Measurements from ENCODE around the gene NOVA1.

Gene NOVA1

DNA sequence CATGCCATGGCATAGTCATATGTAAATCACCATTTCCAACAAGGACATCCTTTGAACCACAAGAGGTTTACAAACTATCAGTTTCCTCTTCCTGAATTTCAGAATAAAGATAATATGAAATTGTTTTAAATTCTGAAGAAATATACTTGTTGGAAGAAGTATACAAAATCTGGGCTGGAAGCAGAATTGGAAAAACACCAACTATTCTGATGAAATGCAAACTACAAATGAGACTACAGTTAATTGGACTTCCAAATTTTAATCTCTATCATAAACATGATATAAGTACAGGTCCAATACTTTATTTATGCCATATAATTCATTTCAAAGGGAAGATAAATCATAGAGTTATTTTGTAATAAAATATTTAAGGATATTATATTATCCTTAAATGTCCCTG lies 80.1 kb downstream of the NOVA1 start:
- Histone ChIP-seq H3K36me3 (ENCODE audit: control insufficient read depth, insufficient read depth, low read length) (no peaks in the 10 kb centered on the region), H3K4me2 (ENCODE audit: low read length) (no peak overlapping the region), H3K4me1 (no peaks in the 10 kb centered on the region), H3K27ac (no peak overlapping the region), H3K9ac (no peak overlapping the region), H3K9me3 (ENCODE audit: control insufficient read depth, low read length) (no peaks in the 10 kb centered on the region), H3K79me2 (no peaks in the 10 kb centered on the region), H2AFZ (no peak overlapping the region), H3K27me3 (ENCODE audit: control insufficient read depth, insufficient read depth, low read length) (no peaks in the 10 kb centered on the region), H3K4me3 (ENCODE audit: low read depth, low read length) (no peak overlapping the region)
- TF ChIP-seq CTCF (IDR thresholded peaks at IDR 0.05) = no peak

DNA sequence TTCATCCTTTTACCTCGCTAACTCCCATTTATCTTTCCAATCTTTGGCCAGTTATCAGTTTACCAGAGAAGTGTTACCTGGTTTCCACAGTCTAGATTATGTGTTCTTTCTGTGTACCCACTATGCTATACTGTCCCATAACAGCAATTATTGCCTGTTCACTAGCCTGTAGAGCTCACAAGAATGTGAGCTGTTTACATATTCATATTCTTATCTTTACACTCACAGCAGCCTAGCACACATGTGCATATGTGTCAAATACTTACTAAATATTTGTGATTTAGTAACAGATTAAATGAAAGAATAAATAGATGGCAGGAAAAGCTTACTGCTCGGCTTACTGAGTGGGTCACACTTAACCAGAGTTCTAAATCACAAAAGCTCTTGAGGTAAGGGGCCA lies 97.8 kb downstream of the NOVA1 start:
- Histone ChIP-seq H3K9me3 (ENCODE audit: control insufficient read depth, low read length) (no peaks in the 10 kb centered on the region), H3K36me3 (ENCODE audit: control insufficient read depth, insufficient read depth, low read length) (no peaks in the 10 kb centered on the region), H3K4me1 (no peaks in the 10 kb centered on the region), H2AFZ (no peak overlapping the region), H3K9ac (no peak overlapping the region), H3K4me2 (ENCODE audit: low read length) (no peak overlapping the region), H3K4me3 (ENCODE audit: low read depth, low read length) (no peak overlapping the region), H3K79me2 (no peaks in the 10 kb centered on the region), H3K27ac (no peak overlapping the region), H3K27me3 (ENCODE audit: control insufficient read depth, insufficient read depth, low read length) (no peaks in the 10 kb centered on the region)
- no peak for TF ChIP-seq CTCF (IDR thresholded peaks at IDR 0.05)

- no peak overlapping the region for H2AFZ ChIP-seq
- H3K27ac ChIP-seq = no peak overlapping the region
- H3K27me3 ChIP-seq (ENCODE audit: control insufficient read depth, insufficient read depth, low read length) = no peaks in the 10 kb centered on the region
- no peak overlapping the region for H3K4me3 ChIP-seq (ENCODE audit: low read depth, low read length)
- no peaks in the 10 kb centered on the region for H3K36me3 ChIP-seq (ENCODE audit: control insufficient read depth, insufficient read depth, low read length)
- TF ChIP-seq CTCF (IDR thresholded peaks at IDR 0.05) = no peak
- H3K79me2 ChIP-seq = no peaks in the 10 kb centered on the region
- H3K4me1 ChIP-seq = no peaks in the 10 kb centered on the region
- no peaks in the 10 kb centered on the region for H3K9me3 ChIP-seq (ENCODE audit: control insufficient read depth, low read length)
- H3K9ac ChIP-seq = no peak overlapping the region
- no peak overlapping the region for H3K4me2 ChIP-seq (ENCODE audit: low read length)
Measured at GRCh38 chr14:26499546-26499945, 98.3 kb downstream of the NOVA1 start.

- no peaks in the 10 kb centered on the region for H3K27me3 ChIP-seq (ENCODE audit: control insufficient read depth, insufficient read depth, low read length)
- no peak overlapping the region for H3K27ac ChIP-seq
- H3K36me3 ChIP-seq (ENCODE audit: control insufficient read depth, insufficient read depth, low read length) = no peaks in the 10 kb centered on the region
- no peaks in the 10 kb centered on the region for H3K79me2 ChIP-seq
- no peak overlapping the region for H3K9ac ChIP-seq
- TF ChIP-seq CTCF (IDR thresholded peaks at IDR 0.05) = no peak
- no peak overlapping the region for H3K4me2 ChIP-seq (ENCODE audit: low read length)
- H3K4me1 ChIP-seq = no peaks in the 10 kb centered on the region
- no peak overlapping the region for H3K4me3 ChIP-seq (ENCODE audit: low read depth, low read length)
- no peaks in the 10 kb centered on the region for H3K9me3 ChIP-seq (ENCODE audit: control insufficient read depth, low read length)
- no peak overlapping the region for H2AFZ ChIP-seq
Measured at GRCh38 chr14:26486922-26487321, 110.9 kb downstream of the NOVA1 start.

GRCh38 chr14:26484562-26484961 lies 113.3 kb downstream of the NOVA1 start:
- H3K79me2 ChIP-seq = no peaks in the 10 kb centered on the region
- no peaks in the 10 kb centered on the region for H3K9me3 ChIP-seq (ENCODE audit: control insufficient read depth, low read length)
- TF ChIP-seq CTCF (IDR thresholded peaks at IDR 0.05) = no peak
- no peak overlapping the region for H3K27ac ChIP-seq
- peaks cover 2% of the 10 kb centered on the region for H3K4me1 ChIP-seq
- H2AFZ ChIP-seq = no peak overlapping the region
- no peaks in the 10 kb centered on the region for H3K36me3 ChIP-seq (ENCODE audit: control insufficient read depth, insufficient read depth, low read length)
- H3K9ac ChIP-seq = no peak overlapping the region
- no peaks in the 10 kb centered on the region for H3K27me3 ChIP-seq (ENCODE audit: control insufficient read depth, insufficient read depth, low read length)
- no peak overlapping the region for H3K4me2 ChIP-seq (ENCODE audit: low read length)
- H3K4me3 ChIP-seq (ENCODE audit: low read depth, low read length) = no peak overlapping the region

Data from parathyroid adenoma (tissue), 2 donors.